HG03469 (cell line): ENCODE measurements around the gene IFIT3.
"Not testable (repeated sequence)": the region's sequence is repeated elsewhere in the genome, so short reads cannot be mapped to it uniquely, and the experiment has no call there.

Experiments
- ATAC-seq: cut with Tn5 transposase; IDR thresholded peaks from one replicate; pipeline ENCODE4 v1.9.1; 2021; ENCODE audit warnings: mild to moderate bottlenecking, moderate library complexity, moderate number of reproducible peaks; ENCODE audit not compliant: unreplicated experiment

IFIT3 gene

GRCh38 chr10:89327803-89328441 is at the start of gene IFIT3:
IFIT3 (plus strand) TSS chr10:89327997; CDS start chr10:89328074, 77 bp downstream.
- ATAC-seq = no peak

- ATAC-seq = no peak
These were observed 49.7 kb upstream of the IFIT3 start for GRCh38 chr10:89278034-89278535.

DNA sequence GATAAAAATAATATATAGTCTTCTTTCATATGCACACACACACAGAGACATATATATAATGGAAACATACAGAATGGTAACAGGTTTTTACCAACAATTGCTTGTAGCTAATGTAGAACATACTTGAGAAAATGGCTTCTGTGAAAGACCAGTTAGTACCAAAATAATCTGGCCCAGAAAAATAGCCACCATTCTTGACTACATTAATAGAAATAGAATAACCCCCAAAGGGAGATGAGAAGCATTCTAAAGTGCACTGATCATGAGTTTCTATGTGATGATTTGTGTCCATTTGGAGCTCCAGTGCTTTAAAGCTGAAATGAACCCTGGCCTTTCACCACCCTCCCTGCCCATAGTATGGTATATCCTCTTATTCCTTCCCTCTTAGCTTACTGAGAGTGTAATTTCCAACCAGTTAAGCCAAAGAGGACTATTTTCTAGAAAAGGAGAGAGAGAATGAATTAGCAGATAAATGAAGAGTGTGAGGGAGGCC is 48.9 kb upstream of the IFIT3 start:
- no peak for ATAC-seq

DNA sequence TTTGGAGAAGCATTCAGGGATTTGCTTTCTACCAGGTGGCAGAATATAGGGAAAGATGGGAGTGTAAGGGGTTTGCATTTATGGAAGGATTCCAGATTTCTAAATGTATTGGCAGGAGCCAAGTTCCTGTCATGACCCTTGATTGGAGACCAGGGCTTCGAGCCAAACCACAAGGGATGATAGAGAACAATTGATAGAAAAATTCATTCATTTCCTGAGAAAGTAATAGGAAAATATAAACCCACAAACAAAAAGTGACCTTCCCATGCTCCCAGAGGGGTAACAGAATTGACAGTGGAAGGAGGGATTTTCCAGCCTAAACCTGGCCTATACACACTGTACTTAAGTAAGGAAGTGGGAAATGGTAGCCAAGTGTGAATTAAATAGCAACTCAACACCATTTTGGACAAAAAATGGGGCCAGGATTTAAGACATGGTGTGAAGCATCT is 48.4 kb upstream of the IFIT3 start:
- ATAC-seq = no peak

DNA sequence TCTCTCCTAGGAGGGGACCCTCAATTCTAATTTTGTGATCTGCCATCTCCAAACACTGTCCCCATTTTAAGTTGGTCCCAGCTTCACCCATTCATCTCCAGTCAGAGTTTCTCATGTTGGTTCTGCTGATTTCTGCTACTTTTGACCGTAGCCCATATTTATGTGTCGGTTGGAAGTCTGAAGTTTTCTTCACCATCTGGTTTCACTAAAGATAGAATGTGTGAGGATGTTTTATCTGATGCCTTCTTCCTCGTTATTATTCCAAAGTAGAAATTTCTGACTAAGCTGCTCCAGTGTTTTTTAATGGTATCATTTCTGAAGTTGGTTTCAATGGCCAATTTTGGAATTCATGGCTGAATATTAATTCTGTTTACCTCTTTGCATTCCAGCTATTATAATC is 47.3 kb upstream of the IFIT3 start:
- no peak for ATAC-seq

DNA sequence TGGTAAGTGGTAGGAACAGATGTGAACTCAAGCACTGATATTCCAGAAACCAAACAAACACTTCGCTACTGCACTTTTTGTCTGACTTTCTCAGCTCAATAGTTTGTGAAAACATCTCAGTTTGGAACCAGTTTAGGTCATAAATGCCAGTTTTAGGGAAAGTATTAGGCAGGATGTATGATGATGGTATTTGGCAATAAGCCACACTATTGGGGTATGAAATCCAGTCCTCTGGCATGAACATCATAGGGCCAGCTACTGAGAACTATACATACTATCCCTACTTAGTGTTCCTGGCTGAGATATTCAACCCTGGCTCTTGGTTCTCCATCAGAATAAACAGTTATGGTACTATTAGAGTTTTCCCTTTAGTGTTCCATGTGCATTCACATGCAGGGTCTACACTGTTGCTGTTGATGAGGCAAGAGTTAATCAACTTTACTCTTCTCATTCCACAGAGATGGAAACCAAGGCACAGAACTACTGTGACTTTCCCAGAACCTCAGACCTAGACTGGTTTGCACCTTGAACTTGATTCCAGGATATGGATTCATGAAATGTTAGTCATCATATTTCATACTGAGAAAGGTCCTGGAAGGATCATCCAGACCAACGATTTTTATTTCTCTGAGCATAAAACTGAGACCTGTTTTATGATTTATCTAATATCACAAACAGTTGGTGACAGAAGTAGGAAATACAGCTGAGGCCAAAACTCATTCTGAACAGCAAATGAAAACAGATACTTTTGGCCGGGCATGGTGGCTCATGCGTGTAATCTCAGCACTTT is 46.0 kb upstream of the IFIT3 start:
- no peak for ATAC-seq

DNA sequence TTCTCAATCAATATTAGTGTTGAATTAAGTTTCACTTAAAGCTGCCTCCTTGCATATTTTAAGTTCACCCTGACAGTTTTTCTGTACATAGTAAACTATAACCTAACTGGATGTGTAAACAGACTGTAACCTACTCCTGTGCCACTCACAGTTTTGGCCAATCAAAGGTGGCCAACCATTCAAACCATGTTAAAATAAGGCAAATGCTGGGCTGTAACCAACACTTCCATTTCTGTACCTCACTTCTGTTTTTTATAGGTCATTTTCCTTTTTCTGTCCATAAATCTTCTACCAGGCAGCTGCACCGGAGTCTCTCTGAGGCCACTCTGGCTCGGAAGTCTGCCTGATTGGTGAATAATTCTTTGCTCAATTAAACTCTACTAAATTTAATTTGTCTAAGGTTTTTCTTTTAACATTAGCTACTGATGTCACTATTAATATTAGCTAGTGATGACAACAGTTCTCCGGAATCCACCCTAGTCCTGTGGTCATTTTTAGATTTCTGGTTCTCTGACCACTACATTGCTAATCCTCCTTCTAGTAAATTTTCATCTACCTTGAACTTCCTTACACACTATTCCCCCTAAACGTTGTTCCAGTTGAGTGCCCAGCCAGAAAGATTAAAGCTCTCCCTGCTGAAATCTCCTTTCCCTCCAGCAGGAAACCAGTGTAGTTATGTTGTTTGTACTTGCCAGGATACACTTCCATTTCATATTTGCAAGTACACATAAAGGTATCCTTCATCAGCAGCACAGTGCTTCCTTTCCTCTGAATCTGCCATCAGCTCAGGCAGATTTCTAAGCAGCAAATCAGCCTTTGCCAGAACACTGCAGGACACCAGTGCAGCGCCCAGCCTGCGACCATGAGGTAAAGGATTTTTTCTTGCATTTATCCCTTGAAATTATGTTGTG is 44.5 kb upstream of the IFIT3 start:
- no peak for ATAC-seq

DNA sequence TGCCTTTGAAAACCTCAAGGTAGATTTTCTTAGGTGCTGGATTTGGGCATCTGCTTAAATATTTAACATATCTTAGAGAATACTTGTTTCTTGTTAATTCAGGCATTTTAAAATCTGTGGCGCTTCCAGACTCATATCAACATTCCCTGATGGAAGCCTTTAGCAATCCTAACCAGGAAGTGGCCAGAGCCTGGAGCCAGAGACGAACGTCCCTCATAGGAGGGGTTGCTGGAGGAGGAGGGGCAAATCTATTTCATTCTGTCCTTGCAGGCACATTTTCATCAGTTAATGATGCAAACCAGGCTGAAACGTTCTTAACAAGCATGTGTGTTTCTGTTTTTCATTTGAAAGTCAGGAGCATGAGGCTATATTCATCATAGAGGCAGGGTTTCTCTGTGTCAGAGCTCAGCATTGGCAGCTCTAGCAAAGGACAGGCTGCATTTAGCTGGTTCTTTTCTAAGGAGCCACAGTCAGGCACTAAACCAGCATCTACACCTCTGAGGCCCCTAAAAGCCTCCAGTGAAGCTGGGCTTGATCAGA is 43.8 kb upstream of the IFIT3 start:
- ATAC-seq = no peak

DNA sequence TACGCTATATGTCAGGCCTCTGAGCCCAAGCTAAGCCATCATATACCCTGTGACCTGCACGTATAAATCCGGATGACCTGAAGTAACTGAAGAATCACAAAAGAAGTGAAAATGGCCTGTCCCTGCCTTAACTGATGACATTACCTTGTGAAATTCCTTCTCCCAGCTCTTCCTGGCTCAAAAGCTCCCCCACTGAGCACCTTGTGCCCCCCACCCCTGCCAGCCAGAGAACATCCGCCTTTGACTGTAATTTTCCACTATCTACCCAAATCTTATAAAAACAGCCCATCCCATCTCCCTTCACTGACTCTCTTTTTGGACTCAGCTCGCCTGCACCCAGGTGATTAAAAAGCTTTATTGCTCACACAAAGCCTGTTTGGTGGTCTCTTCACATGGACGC is 43.1 kb upstream of the IFIT3 start:
- ATAC-seq = not testable (repeated sequence)

DNA sequence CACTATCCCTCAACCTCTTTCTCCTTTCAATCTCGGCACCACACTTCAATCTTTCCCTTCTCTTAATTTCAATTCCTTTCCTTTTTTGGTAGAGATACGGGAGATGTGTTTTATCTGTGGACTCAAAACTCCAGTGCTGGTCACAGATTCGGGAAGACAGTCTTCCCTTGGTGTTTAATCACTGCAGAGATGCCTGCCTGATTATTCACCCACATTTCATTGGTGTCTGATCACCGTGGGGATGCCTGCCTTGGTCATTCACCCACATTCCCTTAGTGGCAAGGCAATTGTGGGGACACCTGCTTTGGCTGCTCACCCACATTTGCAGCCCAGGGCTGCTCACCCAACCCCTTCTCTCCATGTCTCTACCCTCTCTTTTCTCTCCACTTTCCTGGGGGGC is 42.5 kb upstream of the IFIT3 start:
- not testable (repeated sequence) for ATAC-seq

- no peak for ATAC-seq
These were observed 33.0 kb upstream of the IFIT3 start for GRCh38 chr10:89294721-89295239.

DNA sequence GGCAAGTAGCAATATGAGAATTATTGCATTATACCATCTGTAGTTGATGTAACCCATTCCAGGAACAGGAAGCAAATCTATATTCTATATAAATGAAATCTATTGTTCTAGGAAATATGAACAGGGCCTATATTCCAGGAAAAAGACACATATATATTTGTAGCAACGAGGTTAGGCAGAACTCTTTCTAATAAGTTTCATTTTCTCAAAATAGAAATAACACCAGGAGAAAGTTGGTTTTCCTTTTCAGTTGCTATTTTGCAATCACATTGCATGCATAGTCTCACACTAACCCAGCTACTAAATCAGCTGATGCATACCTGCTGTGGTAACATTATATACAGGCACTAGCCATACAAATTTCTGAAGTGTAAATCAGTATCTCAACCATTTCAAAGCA is 32.2 kb upstream of the IFIT3 start:
- no peak for ATAC-seq

- ATAC-seq = no peak
These were observed 31.6 kb upstream of the IFIT3 start for GRCh38 chr10:89296220-89296648.

GRCh38 chr10:89297356-89297755 is 30.4 kb upstream of the IFIT3 start:
- ATAC-seq = no peak

DNA sequence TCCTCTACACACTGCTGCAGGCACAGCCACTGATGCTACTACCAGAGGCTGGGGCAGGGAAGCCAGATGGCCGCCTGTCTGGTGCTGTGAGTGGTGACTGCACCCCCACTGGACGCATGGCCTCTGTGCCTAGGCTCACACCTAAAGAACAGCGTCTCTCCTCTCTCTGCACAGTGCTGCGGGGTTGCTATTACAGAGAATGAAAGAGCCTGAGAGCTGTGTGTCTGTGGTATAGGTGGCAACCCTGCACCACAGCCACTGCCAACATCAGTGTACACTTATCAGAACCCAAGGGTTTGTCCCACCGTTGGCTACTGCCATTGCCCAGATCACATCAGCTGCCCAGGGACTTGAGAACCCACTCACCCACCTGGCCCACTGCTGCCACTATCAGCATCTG is 30.0 kb upstream of the IFIT3 start:
- no peak for ATAC-seq

GRCh38 chr10:89299031-89299430 is 28.8 kb upstream of the IFIT3 start:
- no peak for ATAC-seq

DNA sequence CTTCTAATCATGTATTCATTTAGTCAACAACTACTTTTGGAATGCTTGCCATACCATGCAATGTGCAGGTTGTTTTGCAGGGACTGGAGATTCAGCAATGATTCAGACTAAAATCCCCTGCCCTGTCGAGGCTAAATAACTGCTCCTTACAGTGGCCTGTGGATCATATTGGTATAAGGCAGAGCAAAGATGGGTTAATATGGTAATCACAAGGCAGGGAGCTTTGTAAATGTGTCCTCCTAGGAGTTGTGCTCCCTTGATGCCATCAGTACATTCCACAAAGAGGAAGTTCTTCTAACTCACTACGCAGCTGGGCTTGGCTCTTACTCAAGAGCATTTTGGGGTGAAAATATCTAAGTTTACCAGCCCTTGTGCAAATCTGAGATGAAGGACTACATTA is 26.6 kb upstream of the IFIT3 start:
- no peak for ATAC-seq

DNA sequence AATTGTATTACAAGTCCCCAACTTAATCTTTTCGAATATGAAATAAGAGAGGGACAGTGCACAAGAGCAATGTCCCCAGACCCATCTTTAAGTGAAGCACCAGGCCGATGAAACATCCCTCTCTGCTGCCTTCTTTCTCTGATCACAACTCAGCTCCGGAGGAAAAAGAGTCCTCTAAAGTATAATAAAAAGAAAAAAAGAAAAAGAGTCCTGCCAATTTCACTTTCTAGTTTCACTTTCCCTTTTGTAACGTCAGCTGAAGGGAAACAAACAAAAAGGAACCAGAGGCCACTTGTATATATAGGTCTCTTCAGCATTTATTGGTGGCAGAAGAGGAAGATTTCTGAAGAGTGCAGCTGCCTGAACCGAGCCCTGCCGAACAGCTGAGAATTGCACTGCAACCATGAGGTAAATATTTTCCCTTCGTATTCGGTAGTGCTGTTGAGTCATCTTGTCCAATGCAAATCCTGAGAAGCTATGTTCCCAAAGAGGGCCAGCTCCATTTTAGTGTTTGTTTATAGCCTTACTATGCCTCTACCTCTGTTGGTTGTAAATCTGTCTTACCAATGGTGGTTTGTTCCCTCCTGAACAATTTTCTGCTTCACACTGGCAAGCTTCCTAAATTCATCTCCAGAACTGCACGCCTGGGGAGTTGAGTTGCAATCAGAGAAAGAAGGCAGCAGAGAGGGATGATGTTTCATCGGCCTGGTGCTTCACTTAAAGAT is 25.9 kb upstream of the IFIT3 start, which contains the start of gene IFIT2:
TSS of gene IFIT2 (plus strand) at position 326 of the 725 bp plus-strand sequence. CDS start at position 404, 78 bp downstream.
- ATAC-seq = peak; percentile 57

GRCh38 chr10:89302625-89303024 is 25.2 kb upstream of the IFIT3 start:
- ATAC-seq = no peak

GRCh38 chr10:89303161-89303560 is 24.6 kb upstream of the IFIT3 start:
- ATAC-seq = no peak
